GM18519 (cell line): ENCODE measurements around the gene CPEB1.
"Not testable (repeated sequence)": the region's sequence is repeated elsewhere in the genome, so short reads cannot be mapped to it uniquely, and the experiment has no call there.

ENCODE experiments used
- ATAC-seq: cut with Tn5 transposase; IDR thresholded peaks from one replicate; pipeline ENCODE4 v1.9.1; 2021; ENCODE audit warnings: mild to moderate bottlenecking, moderate library complexity; ENCODE audit not compliant: unreplicated experiment, low FRiP score

CPEB1 gene

DNA sequence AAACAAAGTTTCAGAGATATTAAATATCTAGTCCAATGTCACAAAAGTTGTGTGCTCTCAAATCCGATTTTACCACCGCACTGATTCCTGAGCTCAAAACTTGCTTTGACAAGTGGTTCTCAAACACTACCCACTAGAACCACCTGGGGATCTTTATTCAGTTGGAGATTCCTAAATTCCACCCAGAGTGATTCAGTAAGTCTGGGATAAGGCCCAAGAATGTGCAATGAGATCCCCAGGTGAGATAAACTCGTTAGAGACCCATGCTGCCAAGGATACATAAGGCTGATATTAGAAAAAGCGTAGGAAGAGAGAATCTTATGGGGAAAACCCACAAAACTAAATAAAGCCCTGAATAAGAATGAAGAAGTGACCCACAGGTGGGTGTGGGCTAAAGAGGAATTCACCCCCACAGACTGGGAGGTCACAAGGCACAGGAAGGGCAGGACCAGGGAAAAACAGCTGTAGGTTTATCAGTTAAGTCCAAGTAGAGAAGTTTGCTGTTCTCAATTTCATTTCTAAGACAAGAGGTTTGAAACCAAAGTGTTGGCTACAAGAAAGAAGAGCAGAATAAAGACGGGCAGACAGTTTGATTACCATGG, 95.4 kb downstream of the CPEB1 start:
- no peak for ATAC-seq

DNA sequence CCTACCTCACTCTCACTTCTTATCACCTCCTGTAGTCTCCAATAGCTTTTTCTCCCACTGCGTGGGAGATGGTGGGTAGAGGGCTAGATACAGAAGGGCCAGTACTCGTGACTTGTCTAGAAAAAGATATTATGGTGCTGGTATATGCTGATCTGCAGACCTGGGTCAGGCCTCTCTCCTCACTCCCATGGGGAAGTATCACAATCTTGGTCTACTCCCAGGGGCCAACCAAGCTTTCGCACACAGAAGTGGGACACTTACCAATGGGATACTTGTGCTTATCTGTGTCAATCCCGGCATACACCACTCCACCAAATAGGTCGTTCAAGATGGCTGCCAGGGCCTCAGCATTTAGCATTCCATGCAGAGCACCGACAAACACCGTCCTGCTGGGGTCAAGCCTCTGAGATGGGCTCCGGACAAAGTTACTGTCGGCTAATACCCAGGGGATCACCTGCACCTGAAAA, 97.9 kb downstream of the CPEB1 start:
- ATAC-seq = no peak

DNA sequence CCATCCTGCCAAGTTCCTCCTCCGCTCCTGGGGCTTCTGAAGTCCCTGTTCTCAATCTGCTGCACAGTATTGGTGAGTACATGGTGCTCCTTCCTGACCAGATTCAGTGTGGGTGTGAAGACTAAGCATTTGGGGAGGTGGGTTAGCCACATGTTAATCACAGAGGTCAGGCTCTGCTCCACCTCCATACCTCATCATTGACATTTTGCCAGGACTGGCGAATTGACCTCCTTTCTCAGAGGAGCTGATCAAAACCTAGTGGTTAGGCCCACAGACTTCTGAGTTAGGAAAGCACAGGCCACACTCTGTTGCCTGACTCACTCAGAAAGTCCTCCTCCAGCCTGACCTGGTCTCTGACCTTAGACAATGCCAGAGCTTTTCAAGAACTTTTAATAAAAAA, 98.5 kb downstream of the CPEB1 start:
- no peak for ATAC-seq

DNA sequence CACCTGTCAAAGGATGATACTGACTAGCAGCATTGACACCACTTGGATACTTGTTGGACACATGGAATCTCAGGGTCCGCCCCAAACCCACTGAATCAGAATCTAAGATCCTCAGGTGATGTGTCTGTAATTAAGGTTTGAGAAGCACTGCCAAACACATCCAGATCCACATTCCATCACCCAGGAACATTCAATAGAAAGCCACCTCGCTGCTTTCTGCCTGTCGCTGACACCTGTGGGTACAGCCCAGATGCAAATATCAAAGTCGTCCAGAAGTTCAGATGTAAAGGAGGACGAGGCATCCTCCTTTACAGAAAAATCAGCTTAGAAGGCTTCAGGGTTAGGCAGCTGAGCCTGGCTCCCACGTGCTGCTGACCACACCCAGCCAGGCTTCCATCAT, 101.7 kb downstream of the CPEB1 start:
- no peak for ATAC-seq

DNA sequence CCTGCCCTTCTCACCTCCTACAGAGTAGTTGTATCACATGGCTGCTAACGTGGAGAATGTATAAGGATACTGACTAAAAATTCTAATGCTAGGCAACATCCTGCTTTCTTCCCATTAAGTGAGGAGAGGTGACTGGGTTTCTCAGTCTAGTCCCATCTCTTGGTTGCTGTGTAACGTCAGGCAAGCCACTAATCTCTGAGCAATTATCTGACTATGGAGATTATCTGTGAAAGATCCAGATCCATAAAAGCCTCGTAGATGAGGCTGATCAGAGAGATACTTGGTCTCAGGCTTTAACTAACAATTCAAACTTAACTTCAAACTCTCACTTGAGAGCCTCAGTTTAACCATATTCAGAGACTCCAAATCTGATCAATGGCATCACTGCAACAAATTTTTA, 102.2 kb downstream of the CPEB1 start:
- ATAC-seq = no peak

DNA sequence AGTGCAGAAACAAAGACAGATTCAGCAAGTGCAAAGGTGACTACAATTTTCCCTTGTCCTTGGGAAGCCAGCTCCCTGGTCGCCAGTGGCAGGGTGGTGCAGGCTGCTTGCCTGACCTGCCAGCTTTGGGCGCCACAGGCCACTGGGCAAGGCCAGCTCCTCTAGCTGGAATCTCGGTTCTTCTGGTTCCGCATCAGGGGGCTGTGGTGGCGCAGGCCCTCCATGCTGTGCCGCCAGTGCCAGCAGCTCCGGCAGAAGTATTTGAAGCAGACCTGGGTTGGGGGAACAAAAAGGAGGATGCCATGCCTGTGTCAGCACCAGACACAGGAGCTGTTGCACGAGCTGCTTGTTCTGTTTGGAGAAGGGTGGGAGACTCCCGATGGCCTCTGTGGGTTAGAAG, 102.7 kb downstream of the CPEB1 start:
- no peak for ATAC-seq

DNA sequence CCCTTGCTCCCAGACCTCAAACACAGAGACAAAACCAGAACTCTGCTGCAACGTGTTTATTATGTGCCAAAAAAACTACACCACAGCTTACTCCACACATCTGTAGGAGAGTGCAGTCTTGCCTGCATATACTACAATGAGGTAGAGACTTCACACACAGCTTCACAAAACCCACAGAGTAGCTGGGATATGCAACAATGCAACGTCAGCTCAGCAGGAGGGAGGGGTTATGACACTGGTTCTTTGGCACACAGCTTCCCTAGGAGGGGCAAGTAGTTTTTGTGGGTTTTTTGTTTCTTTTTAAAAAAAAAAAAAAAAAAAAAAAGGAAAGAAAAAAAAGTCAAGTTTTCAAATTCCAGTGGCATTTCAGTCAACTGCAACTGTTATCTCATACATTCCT, 104.0 kb downstream of the CPEB1 start:
- ATAC-seq = no peak

DNA sequence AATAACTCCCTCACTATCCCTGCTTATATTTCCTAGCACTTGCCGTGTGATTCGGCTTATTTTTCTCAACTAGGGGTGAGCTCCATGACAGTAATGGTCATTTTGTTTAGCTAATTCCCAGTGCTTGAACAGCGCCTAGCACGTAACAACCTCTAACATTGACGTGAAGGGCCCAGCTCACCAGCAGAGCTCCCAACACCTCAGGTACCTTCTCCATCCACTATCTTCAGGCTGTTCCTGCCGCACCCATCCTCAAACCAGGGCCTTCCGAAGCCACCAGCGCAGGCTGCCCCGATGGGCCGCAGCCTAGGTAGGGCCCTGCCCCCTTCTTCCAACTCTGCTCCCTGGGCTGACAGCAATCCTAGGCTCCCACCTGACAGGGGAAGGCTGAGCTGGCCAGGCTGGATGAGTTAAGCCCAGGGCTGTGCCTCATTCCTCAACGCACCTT, 106.2 kb downstream of the CPEB1 start:
- ATAC-seq = no peak

DNA sequence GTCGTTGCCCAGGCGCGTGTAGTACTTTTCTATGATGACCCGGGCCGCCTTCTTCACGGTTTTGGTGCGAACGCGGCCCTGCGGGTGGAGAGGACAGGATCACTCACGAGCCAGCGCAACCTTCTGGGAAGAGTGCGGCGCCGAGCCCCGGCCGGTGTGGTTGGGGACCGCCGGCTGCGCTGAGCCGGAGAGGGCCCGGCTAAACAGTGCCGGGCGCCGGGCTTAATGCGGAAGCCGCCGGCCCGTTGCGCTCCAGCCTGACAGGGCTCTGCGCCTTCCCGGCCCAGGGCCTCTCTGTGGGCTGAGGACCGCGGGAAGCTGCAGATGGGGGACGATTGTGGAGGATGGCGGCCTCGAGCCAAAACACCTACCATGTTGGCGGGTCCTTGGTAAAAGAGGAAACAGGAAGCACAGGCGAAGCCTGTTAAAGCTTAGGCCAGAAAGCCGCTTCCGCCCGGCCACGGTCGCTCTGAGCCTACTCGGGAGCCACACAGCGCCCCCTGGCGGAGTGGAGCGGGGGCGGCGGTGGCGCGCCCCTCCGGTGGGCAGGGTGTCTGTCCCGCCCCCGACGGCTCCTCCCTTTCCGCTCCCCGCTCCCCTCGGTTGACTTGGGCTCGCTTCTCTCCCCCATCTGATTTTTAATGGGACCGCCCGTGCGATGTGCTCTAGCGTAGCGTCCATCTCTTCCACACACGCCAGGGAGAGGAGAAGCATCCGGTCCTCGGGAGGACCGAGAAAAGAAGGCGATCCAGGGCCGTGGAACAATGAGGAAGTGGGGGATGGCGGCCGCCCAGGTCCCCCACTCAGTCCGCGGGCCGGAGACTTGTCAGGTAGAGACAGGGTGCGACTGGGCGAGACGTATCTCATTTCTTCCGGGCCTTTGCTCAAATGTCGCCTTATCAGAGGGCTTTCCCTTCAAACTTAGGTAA, 106.8 kb downstream of the CPEB1 start, which contains the start of gene RPS17:
TSS of gene RPS17 (minus strand) at position 403 of the 929 bp plus-strand sequence. CDS start at position 374, 29 bp downstream.
- ATAC-seq = peak; percentile 76

DNA sequence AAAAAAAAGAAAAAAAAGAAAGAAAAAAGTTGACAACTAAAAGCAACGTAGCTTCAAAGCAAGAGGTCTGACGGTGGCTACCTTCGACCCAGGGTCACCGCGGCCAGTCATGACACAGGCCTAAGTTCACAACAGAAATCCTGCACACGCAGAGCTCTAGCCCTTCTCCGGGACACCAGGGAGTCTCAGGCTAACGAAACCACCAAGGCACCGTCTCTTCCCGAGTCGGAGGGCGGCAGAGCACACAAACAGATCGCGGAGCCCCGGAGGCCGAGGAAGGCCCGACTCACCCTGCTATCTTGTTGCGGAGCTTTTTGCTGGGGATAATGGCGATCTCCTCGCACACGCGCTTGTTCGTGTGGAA, 107.5 kb downstream of the CPEB1 start:
- ATAC-seq = no peak

DNA sequence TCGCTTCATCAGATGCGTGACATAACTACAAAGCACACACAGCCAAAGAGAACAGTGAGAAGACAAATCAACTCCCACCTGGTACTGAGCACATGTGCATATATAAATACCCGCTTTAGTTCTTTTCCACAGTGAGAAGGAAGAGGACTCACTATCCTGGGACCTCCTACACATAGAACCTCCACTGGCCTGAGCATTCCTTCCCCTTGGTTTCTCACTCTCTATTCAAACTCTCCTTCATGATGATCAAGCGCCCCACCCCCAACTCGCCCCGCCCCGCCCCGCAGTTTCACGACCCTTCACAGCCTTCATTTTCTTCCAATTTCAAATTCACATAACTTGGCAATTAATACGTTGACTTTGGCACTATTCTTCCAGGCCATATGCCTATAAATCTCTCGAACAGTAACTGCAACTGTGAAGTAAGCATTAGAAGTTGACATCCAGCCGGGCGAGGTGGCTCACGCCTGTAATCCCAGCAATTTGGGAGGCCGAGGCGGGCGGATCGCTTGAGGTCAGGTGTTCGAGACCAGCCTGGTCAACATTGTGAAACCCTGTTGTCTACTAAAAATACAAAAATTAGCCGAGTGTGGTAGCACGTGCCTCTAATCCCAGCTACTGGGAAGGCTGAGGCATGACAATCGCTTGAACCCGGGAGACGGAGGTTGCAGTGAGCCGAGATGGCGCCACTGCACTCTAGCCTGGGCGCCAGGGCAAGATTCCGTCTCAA, 108.0 kb downstream of the CPEB1 start:
- ATAC-seq = no peak

DNA sequence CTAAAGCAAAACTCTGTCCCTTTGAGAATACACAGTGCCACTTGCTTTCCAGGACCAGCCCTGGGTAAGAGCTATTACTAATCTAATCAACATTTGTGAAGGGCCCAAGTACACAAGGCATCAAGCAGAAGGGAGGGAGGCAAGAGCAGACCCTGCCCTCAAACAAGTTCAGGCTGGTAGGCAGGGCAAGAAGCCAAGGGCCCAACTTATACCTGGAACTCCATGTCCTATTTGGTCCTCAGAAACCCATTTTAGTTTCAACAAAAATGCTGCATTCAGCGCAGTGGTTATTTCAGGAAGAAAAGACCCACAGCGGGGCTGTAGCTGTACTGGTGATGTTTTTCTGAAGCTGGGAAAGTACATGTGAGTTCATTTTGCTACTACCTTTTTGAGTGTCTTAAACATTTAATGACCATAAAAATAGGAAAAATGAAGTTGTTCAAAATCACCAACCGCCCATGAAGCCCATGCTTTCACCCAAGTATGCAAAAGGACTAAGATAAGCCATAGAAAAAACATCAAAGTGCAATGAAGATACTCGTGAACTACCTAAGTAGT, 109.7 kb downstream of the CPEB1 start:
- ATAC-seq = no peak

DNA sequence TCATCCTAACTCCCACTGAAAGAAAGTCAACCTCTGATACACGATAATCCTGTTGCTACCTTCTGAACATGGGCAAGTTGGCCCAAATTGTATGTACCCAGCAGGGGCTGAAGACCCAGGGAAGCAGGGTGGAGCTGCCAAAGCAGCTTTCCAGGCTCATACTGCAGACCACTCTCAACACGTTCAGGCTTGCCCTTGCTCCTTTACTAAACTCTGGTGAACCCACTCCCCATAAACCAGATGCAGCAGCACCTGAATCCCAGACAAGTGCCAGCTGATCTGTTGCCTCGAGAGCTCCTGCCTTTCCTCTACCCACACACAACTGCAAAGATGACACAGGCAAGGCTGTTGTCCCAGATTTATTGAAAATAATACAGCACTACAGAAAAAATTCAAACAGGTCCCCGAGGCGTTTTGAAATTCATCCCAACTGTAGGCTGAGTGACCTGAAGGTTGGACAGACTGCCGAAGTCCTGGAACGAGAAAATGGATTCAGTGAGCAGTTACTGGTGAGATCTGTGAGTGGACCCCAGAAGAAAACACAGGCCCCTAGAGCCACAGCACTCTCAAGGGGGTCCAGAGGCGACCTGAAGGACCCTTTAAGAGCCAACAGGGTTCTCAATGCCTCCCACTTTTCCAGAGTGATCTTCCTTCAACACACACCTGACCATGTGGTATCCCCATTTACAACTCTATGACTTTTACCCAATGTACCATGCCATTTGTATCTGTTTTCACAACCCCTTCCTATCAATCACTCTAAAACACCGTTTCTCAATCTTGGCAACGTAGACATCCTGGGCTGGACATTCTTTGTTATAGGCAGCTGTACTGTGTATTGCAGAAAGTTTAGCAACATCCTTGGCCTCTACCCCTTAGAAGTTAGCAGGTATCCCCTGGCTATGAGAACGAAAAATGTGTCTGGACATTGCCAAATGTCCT, 110.5 kb downstream of the CPEB1 start:
- no peak for ATAC-seq

DNA sequence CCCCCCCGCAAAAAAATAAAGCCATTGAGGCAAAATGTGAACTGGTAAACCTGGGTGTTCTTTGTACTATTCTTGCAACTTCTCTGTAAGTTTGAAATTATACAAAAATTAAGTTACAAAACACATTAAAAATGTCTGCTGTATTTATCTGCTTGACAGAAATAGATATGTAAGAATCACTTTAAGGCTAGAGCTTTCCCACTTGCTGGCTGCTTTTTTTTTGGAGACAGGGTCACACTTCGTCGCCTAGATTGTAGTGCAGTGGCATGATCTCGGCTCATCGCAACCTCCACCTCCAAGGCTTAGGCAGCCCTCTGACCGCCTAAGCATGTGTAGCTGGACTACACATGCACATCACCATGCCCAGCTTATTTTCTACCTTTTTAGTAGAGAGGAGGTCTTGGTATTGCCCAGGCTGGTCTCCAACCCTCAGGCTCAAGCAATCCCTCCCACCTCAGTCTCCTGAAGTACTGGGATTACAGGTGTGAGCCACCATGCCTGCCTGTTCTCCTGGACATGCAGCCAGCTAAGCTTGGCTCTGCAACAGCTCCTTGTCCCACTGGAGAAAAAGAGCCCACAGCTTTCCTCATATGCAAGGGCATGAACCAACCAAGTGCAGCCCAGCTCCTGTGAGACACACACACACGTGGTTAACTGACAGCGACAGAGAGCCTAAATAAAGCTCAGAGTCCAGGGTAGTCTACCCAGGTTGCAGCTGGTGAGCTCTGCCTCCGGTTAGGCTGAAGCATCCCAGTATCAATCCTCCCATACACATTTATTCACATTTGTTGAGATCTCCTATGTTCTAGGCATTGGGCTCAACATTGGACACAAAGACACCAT, 111.4 kb downstream of the CPEB1 start:
- no peak for ATAC-seq

DNA sequence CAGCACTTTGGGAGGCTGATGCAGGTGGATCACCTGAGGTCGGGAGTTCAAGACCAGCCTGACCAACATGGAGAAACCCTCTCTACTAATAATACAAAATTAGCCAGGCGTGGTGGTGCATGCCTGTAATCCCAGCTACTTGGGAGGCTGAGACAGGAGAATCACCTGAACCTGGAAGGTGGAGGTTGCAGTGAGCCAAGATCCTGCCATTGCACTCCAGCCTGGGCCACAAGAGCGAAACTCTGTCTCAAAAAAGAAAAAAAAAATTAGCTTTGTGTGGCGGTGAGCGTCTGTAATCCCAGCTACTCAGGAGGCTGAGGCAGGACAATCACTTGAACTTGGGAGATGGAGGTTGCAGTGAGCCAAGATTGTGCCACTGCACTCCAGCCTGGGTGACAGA, 112.0 kb downstream of the CPEB1 start:
- ATAC-seq = not testable (repeated sequence)

DNA sequence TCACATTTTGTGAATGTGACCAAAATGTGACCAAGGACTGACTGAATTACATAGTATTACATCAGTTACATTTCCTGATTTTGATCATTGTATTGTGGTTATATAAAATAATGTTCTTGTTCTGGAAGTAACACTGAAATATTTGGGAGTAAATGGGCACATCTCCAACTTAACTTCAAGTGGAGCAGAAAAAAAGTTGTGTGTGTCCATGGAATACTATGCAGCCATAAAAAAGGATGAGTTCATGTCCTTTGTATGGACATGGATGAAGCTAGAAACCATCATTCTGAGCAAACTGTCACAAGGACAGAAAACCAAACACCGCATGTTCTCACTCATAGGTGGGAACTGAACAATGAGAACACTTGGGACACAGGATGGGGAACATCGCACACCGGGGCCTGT, 112.7 kb downstream of the CPEB1 start:
- not testable (repeated sequence) for ATAC-seq

DNA sequence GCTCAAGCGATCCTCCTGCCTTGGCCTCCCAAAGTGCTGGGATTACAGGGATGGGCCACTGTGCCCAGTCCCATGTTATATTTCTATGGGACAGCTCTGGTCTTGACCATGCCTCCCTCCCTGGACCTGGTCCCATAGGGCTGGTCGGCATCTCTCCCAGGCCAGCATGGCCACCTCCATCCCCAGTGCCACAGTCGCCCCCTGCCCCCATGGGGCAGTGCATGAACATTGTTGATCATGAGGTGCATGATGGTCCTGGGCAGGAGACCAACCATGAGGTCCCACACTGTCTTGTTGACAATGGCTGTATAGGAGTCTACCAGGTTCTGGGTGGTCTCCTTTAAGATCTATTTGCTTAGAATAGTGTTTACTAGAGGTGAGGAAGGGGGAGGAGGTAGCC, 113.4 kb downstream of the CPEB1 start:
- no peak for ATAC-seq

DNA sequence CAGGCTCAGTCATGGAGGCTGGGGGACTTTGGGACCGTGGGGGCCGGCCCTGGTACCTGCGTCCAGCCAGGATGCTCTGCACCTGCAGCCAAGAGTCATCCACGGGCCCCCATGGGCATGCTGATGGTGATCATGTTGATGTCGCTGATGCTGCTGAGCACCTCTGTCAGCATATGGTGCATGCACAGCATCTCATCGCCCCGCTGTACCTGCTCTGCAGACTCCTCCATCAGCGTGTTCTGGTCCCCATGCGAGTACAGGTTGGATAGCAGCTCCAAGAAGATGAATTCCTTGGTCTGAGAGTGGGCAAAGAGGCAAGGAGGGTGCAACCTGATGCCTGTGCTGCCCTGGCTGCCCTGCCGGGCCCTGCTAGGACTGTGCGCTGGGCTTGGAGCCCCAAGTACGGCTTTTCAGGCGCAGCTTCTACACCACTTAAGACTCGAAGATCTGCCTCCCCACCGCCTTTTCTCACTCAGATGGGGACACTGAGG, 114.1 kb downstream of the CPEB1 start:
- ATAC-seq = no peak
